GM18909 (cell line): ENCODE measurements around the gene ATG4D.
"Not testable (repeated sequence)": the region's sequence is repeated elsewhere in the genome, so short reads cannot be mapped to it uniquely, and the experiment has no call there.

ENCODE experiments used
- ATAC-seq: cut with Tn5 transposase; IDR thresholded peaks from one replicate; pipeline ENCODE4 v1.9.1; 2021; ENCODE audit warnings: mild to moderate bottlenecking; ENCODE audit not compliant: unreplicated experiment, poor library complexity

The ATG4D gene

DNA sequence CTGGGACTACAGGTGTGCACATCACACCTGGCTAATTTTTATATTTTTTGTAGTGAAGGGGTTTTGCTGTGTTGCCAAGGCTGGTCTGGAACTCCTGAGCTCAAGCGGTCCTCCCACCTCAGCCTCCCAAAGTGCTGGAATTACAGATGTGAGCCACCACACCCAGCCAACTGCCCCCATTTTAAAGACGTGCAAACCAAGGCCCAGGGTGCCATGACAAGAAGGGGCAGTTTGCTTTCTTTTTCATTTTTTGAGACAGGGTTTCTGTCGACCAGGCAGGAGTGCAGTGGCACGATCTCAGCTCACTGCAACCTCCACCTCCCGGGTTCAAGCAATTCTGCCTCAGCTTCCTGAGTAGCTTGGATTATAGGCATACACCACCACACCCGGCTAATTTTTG, 30.1 kb downstream of the ATG4D start:
- ATAC-seq, result not testable (repeated sequence)

GRCh38 chr19:10574462-10574861, 30.8 kb downstream of the ATG4D start:
- ATAC-seq, result no peak

DNA sequence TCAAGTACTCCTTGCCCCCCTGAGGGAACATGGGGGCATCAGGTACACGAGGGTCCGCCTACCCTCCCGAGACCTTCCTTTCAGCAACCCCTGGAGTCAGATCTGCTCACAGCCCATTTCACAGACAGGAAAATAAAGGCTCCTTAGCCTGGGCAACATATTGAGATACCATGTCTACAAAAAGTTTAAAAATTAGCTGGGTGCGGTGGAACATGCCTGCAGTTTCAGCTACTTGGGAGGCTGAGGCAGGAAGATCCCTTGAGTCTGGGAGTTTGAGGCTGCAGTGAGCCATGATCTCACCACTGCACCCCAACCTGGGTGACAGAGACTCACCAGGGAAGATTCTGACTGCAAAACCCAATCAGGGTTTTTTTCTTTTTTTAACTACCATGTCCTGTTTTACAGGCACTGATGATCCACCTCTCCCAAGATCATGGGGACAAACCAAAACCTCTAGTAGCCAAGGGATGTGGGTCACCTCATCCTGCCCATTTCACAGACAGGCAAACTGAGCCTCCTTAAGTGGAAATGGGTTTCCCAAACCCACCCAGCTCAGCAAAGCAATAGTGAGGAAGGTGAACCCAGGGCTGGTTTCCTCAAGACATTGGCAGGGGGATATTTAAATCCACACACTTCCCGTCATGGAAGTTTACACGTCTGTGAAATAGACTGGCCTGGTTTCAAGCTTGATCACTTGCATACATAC, 31.5 kb downstream of the ATG4D start:
- ATAC-seq, result no peak

DNA sequence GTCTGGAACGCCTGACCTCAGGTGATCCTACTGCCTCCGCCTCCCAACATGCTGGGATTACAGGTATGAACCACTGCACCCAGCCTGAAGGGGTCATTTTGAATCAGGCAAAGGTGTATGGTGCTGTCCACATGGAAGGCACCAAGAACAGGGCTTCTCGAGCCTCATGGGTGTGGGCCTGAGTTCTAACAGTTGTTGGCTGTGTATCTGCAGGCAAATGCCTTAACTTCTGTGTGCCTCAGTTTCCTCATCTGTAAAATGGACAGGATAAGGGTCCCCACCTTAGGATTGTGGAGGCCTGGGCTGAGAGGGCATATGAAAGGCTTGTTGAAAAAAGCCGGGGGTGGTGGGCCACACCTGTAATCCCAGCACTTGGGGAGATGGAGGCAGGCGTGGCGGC, 34.2 kb downstream of the ATG4D start:
- ATAC-seq, result no peak

GRCh38 chr19:10580979-10581631, 37.4 kb downstream of the ATG4D start:
- ATAC-seq, result no peak

- ATAC-seq, result no peak
Measured at GRCh38 chr19:10582091-10582490, 38.4 kb downstream of the ATG4D start.

DNA sequence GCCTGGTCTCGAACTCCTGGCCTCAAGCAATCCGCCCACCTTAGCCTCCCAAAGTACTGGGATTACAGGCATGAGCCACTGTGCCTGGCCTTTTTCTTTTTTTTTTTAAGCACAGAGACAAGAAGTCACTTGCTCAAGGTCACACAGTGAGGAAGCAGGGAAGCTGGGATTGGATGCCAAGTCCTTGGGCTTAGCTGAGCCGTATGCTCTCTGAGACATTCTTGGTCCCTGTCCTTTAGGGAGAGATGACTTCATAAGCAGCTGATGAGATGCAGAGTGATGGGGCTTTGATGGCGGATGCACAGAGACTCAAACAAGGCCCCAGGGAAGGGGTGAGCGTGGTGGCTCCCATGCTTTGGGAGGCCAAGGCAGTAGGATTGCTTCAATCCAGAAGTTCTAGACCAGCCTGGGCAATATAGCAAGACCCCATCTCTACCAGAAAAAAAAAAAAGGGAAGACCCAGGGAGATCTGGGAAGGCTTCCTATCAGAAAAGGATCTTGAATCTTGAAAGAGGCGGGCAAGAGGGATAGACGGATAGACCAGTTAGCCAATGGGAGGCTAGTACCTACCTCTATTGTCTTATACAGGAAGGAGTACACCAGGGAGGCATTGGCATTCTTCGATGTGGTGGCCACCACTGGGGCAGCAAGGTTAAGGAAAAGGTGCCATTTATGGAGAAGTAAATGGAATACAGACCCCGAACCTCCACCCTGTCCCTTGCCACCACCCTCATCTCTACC, 39.5 kb downstream of the ATG4D start:
- ATAC-seq, result no peak

DNA sequence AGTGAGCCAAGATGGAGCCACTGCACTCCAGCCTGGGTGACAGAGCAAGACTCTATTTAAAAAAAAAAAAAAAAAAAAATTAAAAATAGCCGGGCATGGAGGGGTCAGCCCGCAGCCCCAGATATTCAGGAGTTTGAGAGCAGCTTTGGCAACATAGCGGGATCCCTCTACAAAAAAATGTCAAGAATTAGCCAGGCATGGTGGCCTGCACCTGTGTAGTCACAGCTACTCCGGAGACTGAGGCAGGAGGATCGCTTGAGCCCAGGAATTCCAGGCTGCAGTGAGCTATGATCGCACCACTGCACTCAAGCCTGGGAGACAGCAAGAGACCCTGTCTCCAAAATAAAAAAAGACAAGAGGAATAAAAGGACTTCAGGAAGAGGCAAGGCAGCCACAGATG, 42.7 kb downstream of the ATG4D start:
- no peak for ATAC-seq

- ATAC-seq, result no peak
Measured at GRCh38 chr19:10587022-10587838, 43.5 kb downstream of the ATG4D start, which contains the start of gene AP1M2. TSS of gene AP1M2 (minus strand) at chr19:10587312. CDS start at chr19:10587231, 81 bp downstream.

GRCh38 chr19:10587839-10588150, 44.1 kb downstream of the ATG4D start:
- no peak for ATAC-seq

DNA sequence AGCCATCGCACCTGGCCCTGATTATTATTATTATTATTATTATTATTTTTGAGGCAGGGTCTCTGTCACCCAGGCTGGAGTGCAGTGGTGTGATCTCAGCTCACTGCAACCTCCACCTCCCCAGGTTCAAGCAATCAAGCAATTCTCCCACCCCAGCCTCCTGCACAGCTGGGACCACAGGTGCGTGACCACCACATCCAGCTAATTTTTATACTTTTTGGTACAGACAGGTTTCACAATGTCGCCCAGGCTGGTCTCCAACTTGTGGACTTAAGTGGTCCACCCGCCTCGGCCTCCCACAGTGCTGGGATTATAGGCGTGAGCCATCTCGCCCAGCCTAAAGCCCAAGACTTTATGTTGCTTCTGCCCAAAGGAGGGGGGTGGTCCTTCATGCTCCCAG, 49.4 kb downstream of the ATG4D start:
- no peak for ATAC-seq

DNA sequence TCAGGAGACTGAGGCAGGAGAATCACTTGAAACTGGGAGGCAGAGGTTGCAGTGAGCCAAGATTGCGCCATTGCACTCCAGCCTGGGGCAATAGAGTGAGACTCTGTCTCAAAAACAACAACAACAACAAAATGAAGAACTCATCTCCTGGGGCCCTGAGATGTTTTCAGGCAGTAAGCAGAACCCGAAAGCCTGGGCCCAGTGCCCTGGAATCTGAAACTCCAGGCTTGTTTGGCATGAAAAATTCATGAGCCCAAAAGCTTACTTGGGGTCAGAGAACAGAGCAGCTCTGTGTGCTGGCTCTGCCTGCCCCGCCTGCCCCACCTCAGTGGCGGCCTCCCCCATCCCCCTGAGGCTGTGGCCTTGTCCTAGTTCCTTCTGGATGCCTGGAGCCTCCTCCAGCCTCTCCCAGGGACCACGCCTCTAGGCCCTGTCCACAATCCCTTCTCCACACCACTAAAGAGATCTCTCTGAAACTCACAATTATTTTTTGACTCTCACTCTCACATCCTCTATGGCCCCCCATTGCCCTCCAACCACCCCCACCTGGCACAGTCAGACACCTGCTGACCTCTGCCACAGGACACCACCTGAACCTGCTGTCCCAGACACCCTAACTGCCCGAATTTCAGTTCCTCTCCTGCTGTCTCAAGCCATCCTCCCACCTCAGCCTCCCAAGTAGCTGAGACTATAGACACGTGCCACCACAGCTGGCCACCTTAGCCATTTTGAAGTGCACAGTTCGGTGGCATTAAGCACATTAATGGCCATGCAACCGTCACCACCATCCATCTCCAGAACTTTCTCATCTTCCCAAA, 50.3 kb downstream of the ATG4D start:
- peak; percentile 62 for ATAC-seq

- no peak for ATAC-seq
Measured at GRCh38 chr19:10600149-10600548, 56.4 kb downstream of the ATG4D start.

DNA sequence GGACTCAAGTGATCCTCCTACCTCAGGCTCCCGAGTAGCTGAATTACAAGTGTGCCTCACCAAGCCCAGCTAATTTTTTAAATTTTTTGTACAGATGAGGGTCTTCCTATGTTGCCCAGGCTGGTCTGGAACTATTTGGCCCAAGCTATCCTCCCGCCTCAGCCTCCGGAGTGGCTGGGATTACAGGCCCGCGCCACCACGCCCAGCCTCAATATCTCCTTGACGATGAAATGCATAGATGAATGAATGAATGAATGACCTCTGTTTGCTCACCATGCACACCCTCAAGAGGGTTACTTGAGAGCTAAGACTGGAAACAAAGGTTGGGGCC, 58.3 kb downstream of the ATG4D start:
- no peak for ATAC-seq

DNA sequence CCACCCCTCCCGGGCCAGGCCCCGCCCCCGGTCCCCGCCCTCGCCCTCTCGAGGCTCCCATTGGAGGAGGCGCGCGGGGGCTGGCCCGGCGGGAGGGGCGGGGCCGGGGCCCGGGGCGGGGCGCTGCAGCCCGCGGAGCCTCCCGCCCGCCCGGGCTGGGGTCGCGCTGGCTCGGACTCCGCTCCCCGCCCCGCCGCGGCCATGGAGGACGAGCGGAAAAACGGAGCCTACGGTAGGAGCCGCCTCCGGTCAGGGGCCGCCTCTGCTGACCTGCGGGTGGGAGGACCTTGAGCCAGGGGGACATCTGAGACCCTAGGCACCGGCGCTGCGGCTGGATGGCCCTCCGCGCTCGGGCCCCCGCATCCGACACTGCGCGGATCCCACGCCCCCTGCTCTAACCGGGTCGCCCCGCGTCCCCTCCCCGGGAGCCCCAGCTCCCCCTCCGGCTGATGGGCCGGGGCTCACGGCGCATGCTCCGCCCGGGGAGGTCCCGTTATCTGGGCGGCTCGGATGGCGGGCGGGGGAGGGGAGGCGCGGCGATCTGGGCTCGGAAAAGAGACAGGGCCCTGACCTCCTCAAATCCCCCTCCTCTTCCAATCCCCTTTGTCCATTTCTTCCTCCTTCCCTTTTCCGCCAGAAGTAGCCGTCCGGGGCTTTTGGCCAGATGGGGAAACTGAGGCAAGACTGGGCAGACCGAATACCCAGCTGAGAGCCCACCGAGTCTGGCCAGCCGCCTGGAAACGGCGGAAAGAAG, 58.8 kb downstream of the ATG4D start:
- peak; percentile 48 for ATAC-seq
